OCI-LY3 (cell line): ENCODE results near the gene APLF.

Experiments used
- H2AFZ ChIP-seq: fragments of 200-600, 300-600 bp; shearing (Covaris generic); 2 replicates; pipeline ENCODE4 v1.6.0; 2014; ENCODE audit warnings: antibody characterized with exemption, low read depth, low read length
- H3K27ac ChIP-seq: fragments of 200-600, 300-600 bp; sonication (generic); 2 replicates; pipeline ENCODE4 v1.5.1; 2014; ENCODE audit warnings: mild to moderate bottlenecking, low read length, moderate library complexity, mixed read lengths
- H3K27me3 ChIP-seq: fragments of 200-600, 300-600 bp; sonication (generic); 2 replicates; pipeline ENCODE4 v1.6.1; 2014; ENCODE audit warnings: low read depth, low read length, mixed read lengths
- H3K36me3 ChIP-seq: fragments of 200-600, 300-600 bp; sonication (generic); replicated peaks from 2 replicates; pipeline ENCODE3; 2014; ENCODE audit warnings: low read depth, low read length, mixed read lengths
- H3K4me1 ChIP-seq: fragments of 300-600, 200-600 bp; sonication (generic); 2 replicates; pipeline ENCODE4 v1.6.1; 2014; ENCODE audit warnings: low read length, mixed read lengths
- H3K4me2 ChIP-seq: fragments of 200-600, 300-600 bp; sonication (generic); 2 replicates; pipeline ENCODE4 v1.6.1; 2014; ENCODE audit warnings: low read length, mixed read lengths
- H3K4me3 ChIP-seq: fragments of 300-600, 200-600 bp; sonication (generic); 2 replicates; pipeline ENCODE4 v1.5.1; 2014; ENCODE audit warnings: antibody characterized with exemption, mild to moderate bottlenecking, low read length, moderate library complexity
- H3K79me2 ChIP-seq: fragments of 300-600, 200-600 bp; shearing (Covaris generic); 2 replicates; pipeline ENCODE4 v1.6.1; 2014; ENCODE audit warnings: mild to moderate bottlenecking, low read length, mixed read lengths
- H3K9ac ChIP-seq: fragments of 300-600, 200-600 bp; shearing (Covaris generic); 2 replicates; pipeline ENCODE4 v1.6.0; 2014; ENCODE audit warnings: mild to moderate bottlenecking, low read length, moderate library complexity
- H3K9me3 ChIP-seq: fragments of 200-600, 300-600 bp; shearing (Covaris generic); 2 replicates; pipeline ENCODE4 v1.6.1; 2014; ENCODE audit warnings: low read length, mixed read lengths; ENCODE audit not compliant: insufficient read depth
- H4K20me1 ChIP-seq: fragments of 200-600, 300-600 bp; sonication (generic); 2 replicates; pipeline ENCODE4 v1.6.1; 2016; ENCODE audit warnings: low read length, mixed read lengths; ENCODE audit not compliant: insufficient read depth
- EZH2phosphoT487 ChIP-seq: fragments of 200-600 bp; shearing (Covaris generic); IDR thresholded peaks from 2 replicates; pipeline ENCODE4 v1.6.1; 2018; ENCODE audit warnings: antibody characterized with exemption, mixed run types, low read depth
- TF ChIP-seq, protein P1 (sequence below): fragments of 200-600, 300-600 bp; sonication (generic); IDR thresholded peaks from 2 replicates; pipeline ENCODE4 v1.5.1; 2014; ENCODE audit warnings: antibody characterized with exemption, low read length, low read depth

The APLF gene

GRCh38 chr2:68506170-68506569 is 38.8 kb downstream of the APLF start:
- Histone ChIP-seq H2AFZ (no peak overlapping the region), H3K36me3 (peaks cover 8% of the 10 kb centered on the region), H3K9me3 (no peaks in the 10 kb centered on the region), H4K20me1 (no peaks in the 10 kb centered on the region), H3K4me3 (no peak overlapping the region), H3K4me1 (no peaks in the 10 kb centered on the region), H3K27ac (no peak overlapping the region), H3K9ac (no peak overlapping the region), H3K79me2 (no peaks in the 10 kb centered on the region), H3K4me2 (no peak overlapping the region), H3K27me3 (no peaks in the 10 kb centered on the region)
- TF ChIP-seq EZH2phosphoT487 = no peak
- TF ChIP-seq, protein P1, sequence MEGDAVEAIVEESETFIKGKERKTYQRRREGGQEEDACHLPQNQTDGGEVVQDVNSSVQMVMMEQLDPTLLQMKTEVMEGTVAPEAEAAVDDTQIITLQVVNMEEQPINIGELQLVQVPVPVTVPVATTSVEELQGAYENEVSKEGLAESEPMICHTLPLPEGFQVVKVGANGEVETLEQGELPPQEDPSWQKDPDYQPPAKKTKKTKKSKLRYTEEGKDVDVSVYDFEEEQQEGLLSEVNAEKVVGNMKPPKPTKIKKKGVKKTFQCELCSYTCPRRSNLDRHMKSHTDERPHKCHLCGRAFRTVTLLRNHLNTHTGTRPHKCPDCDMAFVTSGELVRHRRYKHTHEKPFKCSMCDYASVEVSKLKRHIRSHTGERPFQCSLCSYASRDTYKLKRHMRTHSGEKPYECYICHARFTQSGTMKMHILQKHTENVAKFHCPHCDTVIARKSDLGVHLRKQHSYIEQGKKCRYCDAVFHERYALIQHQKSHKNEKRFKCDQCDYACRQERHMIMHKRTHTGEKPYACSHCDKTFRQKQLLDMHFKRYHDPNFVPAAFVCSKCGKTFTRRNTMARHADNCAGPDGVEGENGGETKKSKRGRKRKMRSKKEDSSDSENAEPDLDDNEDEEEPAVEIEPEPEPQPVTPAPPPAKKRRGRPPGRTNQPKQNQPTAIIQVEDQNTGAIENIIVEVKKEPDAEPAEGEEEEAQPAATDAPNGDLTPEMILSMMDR = no peak

GRCh38 chr2:68512326-68512725 is 44.9 kb downstream of the APLF start:
- H3K36me3 ChIP-seq = peaks cover 3% of the 10 kb centered on the region
- no peaks in the 10 kb centered on the region for H3K27me3 ChIP-seq
- H3K79me2 ChIP-seq = no peaks in the 10 kb centered on the region
- H4K20me1 ChIP-seq = no peaks in the 10 kb centered on the region
- TF ChIP-seq EZH2phosphoT487 = no peak
- TF ChIP-seq, protein P1 = no peak
- H2AFZ ChIP-seq = no peak overlapping the region
- no peaks in the 10 kb centered on the region for H3K9me3 ChIP-seq
- no peak overlapping the region for H3K4me3 ChIP-seq
- no peak overlapping the region for H3K27ac ChIP-seq
- no peaks in the 10 kb centered on the region for H3K4me1 ChIP-seq
- no peak overlapping the region for H3K4me2 ChIP-seq
- no peak overlapping the region for H3K9ac ChIP-seq

DNA sequence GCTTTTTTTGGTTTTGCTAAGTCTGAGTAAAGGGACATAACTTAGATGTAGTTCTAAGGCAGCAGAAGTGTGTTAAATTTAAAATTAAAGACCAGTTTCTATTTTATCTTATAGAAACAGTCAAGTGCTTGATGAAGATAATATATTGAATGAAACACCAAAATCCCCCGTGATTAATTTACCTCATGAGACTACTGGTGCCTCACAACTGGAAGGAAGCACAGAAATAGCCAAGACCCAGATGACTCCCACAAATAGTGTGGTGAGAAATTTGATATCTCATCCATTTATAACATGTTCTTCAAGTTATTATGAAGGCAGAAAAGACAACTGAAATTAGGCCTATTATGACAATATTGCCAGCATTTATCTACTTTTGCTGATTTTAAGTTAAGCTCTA is 45.6 kb downstream of the APLF start:
- TF ChIP-seq, protein P1 = no peak
- no peak for TF ChIP-seq EZH2phosphoT487
- no peak overlapping the region for H3K4me2 ChIP-seq
- H3K4me1 ChIP-seq = no peaks in the 10 kb centered on the region

GRCh38 chr2:68514316-68514929 is 47.0 kb downstream of the APLF start:
- Histone ChIP-seq H4K20me1 (no peaks in the 10 kb centered on the region), H3K27me3 (no peaks in the 10 kb centered on the region), H3K9me3 (no peaks in the 10 kb centered on the region), H3K27ac (no peak overlapping the region), H3K9ac (no peak overlapping the region), H3K4me1 (no peaks in the 10 kb centered on the region), H3K4me3 (no peak overlapping the region), H3K36me3 (no peaks in the 10 kb centered on the region), H3K79me2 (no peaks in the 10 kb centered on the region), H2AFZ (no peak overlapping the region), H3K4me2 (no peak overlapping the region)
- TF ChIP-seq EZH2phosphoT487 = no peak
- TF ChIP-seq, protein P1 = no peak

More for the DNA sequence above, 45.6 kb downstream of the APLF start:
- Histone ChIP-seq H3K9ac (no peak overlapping the region), H3K27me3 (no peaks in the 10 kb centered on the region), H3K27ac (no peak overlapping the region), H4K20me1 (no peaks in the 10 kb centered on the region), H3K4me3 (no peak overlapping the region), H3K9me3 (no peaks in the 10 kb centered on the region), H3K79me2 (no peaks in the 10 kb centered on the region), H3K36me3 (peaks cover 3% of the 10 kb centered on the region), H2AFZ (no peak overlapping the region)
